Stimulated activated CD8-positive, alpha-beta memory T cell treated with anti-CD3 and anti-CD28 coated beads, Interleukin-15, amount 100 ng/mL, for 48 hours (primary cell): ENCODE measurements around the gene CHRD.
"Not testable (repeated sequence)": the region's sequence is repeated elsewhere in the genome, so short reads cannot be mapped to it uniquely, and the experiment has no call there.

Experiments used
- DNase-seq, 2 donors: peaks; one replicate each; pipeline ENCODE4 v3.0.0-alpha.2; 2020; ENCODE audit warnings: low read depth in 2 of 2

CHRD gene

DNA sequence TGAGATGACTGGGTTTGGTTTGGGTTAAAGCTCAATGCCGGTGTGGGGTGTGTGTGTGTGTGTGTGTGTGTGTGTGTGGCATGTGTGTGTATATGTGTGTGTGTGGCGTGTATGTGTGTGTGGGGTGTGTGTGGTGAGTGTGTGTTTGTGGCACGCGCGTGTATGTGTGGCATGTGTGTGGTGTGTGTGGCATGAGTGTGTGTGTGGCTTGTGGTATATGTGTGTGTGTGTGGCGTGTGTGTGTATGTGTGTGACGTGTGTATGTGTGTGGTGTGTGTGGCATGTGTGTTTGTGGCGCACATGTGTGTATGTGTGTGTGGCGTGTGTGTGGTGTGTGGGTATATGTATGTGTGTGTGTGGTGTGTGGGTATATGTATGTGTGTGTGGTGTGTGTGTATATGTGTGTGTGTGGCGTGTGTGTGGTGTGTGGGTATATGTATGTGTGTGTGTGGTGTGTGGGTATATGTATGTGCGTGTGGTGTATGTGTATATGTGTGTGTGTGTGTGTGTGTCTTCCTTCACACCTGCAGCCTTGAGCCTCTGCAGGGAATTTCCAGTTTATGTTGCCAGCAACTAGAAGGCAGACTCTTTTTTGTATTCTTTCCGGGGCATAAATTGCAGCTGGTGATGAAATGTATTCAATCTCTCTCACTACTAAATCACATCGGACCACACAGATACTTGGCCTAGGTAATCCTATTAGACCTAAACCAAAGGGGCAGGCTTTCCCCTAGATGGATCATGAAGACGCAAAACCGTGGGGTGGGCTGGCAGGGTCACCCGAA is 34.8 kb downstream of the CHRD start:
- DNase-seq: no peak

DNA sequence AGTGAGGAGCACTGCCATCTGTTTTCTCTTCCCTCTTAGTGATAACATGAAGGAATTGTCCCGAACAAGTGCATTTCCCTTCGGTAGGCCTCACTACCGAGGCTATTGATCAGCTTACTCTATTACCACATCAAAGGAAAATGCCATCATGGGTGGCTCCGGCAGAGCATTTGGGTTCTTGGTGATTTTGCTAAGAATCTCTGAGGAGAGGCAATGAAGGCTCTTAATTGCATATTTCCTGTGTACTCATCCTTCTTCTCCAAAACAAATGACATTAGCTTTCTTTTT is 35.3 kb downstream of the CHRD start:
- no peak for DNase-seq

DNA sequence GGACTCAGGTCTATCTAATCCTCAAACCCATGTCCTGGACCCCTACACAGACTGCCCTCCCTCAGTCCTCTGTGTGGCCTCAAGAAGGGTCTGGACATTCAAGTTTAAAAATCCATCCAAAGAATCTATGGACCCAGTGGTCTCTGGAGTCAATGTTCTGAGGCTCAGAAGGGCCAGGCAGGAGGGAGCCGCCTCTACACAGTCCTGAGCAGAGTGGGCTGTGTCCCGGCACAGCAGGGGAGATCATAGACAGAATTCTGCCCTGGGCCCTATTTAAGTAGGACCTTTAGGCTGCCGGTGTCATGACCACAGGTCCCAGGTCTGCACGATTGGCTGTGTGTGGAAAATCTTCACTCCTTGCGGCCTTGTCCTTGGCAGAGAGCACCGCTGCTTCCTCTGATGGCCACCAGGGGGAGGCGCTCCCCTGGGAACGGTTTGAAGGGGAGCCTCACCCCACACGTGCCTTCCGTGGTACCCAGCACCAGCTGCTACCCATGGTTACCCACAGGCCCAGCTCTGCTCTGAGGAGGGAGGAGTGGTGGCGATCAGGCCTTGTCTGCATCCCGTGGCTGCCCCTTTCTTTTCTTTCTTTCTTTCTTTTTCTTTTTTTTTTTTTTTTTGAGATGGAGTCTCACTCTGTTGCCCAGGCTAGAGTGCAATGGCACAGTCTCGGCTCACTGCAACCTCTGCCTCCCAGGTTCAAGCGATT is 37.9 kb downstream of the CHRD start:
- peak; percentile 40 to 44 for DNase-seq

DNA sequence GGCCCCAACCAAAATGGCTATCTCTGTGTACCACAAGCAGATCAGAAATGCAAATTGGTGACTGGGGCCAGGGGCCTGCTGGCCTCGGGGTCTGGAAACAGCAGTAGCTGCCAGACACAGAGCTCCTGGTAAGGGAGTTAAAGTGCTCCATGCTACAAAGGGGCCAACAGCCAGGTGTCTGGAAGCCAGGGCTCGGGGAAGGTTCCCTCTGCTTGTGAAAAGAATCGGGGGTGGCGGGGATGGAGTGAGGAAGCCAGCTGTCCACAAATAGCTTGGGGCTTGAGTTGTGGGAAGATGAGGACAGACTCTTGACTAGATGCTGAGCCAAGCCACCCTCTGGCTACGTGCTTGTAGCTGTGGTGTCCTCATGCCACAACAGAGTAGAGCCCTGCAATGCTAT is 39.3 kb downstream of the CHRD start:
- no peak for DNase-seq

DNA sequence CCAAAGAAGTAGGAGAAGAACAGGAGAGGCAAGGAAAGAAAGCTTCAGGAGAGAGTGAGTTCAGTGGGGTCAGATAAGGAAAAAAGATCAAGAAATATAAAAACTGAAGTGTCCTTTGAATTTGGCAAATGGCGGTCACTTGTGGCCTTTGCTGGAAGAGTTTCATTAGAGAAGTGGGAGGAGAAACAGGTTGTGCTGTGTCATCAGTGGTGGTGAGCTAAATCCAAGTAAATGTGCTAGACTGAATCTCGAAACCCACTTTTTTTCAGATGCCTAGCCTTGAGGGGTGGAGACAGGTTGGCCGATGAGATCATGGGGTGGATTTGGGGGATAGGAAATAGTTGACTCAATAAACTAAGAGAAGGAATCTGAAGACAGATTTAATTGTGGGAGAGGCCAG is 43.7 kb downstream of the CHRD start:
- DNase-seq: no peak

DNA sequence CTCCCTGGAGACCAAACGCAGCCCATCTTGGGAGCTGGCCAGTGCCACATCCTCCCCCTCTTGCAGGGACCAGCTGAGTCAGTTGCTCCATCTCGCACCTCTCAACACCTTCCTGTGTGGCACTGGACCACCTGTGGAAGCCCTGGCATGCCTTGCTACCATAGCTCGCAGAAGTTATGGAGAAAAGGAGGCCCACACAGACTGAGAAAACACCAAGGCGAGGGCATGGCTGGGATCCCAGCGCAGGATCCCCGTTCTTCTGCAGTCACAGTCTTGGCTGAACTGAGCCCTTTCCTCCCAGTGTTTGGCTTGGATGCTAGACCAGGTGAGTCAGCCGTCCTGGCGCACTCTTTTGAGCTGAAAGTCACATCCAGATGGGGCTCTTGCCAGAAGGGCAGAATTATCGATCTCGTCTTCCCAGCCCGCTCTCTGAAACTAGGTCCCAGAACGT is 46.9 kb downstream of the CHRD start:
- DNase-seq: no peak

DNA sequence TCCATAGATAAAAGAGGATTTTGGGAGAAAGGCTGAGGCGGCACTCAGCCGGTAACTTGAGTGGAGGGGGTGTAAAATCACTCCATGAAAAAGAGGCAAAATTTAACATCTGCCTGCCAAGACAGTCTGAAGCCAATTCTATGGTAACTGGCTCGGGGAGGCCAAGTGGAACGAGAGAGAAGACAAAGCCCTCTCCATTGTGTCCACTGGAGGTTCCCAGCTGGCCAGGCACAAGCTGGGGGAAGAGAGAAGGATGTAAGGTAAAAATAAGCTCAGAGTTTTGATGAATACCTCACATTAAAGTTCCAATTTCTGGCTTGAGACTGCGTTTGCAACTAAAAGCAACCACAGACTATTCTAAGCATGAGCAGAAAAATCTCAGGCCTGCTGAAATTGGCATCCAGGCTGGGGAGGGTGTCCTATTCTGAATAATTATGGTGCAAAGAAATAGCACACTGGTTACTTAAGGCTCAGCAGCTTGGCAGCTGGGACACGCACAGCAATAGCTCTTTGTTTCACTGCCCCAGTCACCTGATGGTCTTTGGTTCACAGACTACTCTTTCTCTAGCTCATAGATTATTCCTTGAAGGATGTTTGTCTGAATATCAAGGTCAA is 48.8 kb downstream of the CHRD start:
- no peak for DNase-seq

DNA sequence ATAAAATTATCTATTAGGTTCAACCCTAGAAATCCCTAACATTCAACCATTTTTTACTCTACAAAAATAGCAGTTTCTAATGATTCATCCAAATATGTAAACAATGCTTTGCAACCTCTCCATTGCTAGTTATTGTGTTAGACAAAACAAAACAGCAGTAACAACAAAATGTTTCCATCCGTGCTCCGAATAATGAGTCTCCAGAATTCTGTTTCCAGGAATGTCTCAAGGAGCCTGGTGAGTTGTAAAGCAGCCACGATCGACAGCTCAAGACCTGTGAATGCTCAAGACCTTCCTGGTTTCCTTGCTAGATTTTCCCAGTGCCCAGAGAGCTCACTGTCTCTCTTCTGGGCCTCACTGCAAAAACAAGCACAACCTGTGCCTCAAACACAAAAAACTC is 49.9 kb downstream of the CHRD start:
- DNase-seq: no peak

DNA sequence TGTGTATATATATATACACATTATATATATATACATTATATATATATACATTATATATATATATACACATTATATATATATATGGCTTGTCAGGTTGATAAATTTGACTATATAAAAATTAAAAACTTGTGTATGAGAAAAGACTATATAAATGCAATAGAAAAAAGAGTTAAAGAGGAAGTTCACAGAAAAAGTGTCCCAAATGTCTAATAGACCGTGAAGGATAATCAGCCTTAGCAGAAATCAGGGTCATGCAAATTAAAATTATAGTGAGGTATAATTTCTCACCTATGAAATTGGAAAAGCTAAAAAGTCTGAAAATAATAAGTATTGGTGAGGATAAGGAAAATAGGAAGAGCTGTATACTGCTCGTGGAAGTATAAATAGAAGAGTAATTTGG is 51.1 kb downstream of the CHRD start:
- no peak for DNase-seq

DNA sequence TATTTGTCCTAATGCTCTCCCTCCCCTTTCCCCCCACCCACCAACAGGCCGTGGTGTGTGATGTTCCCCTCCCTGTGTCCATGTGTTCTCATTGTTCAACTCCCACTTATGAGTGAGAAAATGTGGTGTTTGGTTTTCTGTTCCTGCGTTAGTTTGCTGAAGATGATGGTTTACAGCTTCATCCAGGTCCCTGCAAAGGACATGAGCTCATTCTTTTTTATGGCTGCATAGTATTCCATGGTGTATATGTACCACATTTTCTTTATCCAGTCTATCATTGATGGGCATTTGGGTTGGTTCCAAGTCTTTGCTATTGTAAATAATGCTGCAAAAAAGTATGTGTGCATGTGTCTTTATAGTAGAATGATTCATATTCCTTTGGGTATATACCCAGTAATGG is 53.3 kb downstream of the CHRD start:
- not testable (repeated sequence) for DNase-seq

DNA sequence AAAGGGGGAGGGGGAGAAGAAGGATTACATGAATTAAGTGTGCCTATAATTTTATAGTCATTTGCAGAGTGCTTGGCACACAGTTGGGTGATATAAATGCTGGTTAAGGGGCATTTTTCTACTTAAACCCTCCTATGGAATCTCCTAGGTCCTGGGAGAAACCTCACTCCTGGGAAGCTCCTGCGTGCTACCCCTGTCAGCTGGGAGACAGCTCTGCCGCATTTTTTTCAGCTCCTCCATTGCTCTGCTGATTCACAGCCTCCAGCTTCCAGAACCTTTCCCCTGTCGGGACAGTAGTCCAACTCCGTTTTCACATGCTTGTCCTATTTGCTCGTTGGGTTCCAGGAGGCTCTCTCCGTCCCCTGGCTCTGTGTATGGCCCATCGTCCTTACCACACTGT is 59.2 kb downstream of the CHRD start:
- no peak for DNase-seq
